Sigmoid colon (tissue), 7 donors: ENCODE data around the gene LTO1. TPM values are rescaled to one million over a fixed set of nuclear protein-coding genes. Genes with fewer than 3 reads are reported as not detected.

ENCODE experiments used
- DNase-seq: peaks from one replicate; pipeline ENCODE4 v3.0.0-alpha.2; 2019
- H3K27ac ChIP-seq, 4 donors: fragments of 200-600 bp; sonication (generic); one replicate each; pipeline ENCODE4 v1.5.1; 2016 to 2019; ENCODE audit warnings: mild to moderate bottlenecking in 1 of 4
- H3K27me3 ChIP-seq, 3 donors: fragments of 200-600 bp; sonication (generic); one replicate each; pipeline ENCODE4 v1.5.1; 2019; ENCODE audit warnings: mild to moderate bottlenecking in 1 of 3
- H3K36me3 ChIP-seq, 4 donors: fragments of 200-600 bp; sonication (generic); one replicate each; pipeline ENCODE4 v1.5.1; 2016 to 2019
- H3K4me1 ChIP-seq, 4 donors: fragments of 200-600 bp; sonication (generic); one replicate each; pipeline ENCODE4 v1.5.1; 2017 to 2019
- H3K4me3 ChIP-seq, 4 donors: fragments of 200-600 bp; sonication (generic); one replicate each; pipeline ENCODE4 v1.5.1; 2017 to 2019; ENCODE audit warnings: mild to moderate bottlenecking in 2 of 4, moderate library complexity in 1 of 4
- H3K9me3 ChIP-seq, 4 donors: fragments of 200-600 bp in 3 of 4; sonication (generic) in 3 of 4; one replicate each; pipeline versions ENCODE4 v1.5.1 to v1.6.1; 2013 to 2019
- EP300 ChIP-seq, 4 donors: sonication (generic); formaldehyde crosslinking; IDR thresholded peaks; one replicate each; pipeline ENCODE4 v1.6.1; 2017; ENCODE audit warnings: antibody characterized with exemption in 4 of 4
- POLR2A ChIP-seq, 2 donors: fragments of 450-650 bp; IDR thresholded peaks; one replicate each; pipeline ENCODE4 v1.6.1; 2016; ENCODE audit warnings: antibody characterized with exemption in 2 of 2, mild to moderate bottlenecking in 2 of 2, moderate library complexity in 2 of 2
- POLR2AphosphoS5 ChIP-seq, 4 donors: sonication (generic); formaldehyde crosslinking; IDR thresholded peaks; one replicate each; pipeline ENCODE4 v1.6.1; 2017; ENCODE audit warnings: antibody characterized with exemption in 4 of 4
- WGBS, 2 donors: extraction: QIAGEN DNeasy Blood & Tissue Kit; methylation state at CpG; one replicate each; pipeline ENCODE4 v1.1.7; 2013; 5-methylcytosine and 5-hydroxymethylcytosine counted together
- intact Hi-C: fragments of 100-400 bp; cut with DNase I; formaldehyde crosslinking; loops from one replicate; pipeline ENCODE4 v1.15.1; 2023
- polyA plus RNA-seq, 3 donors: library from polyadenylated mRNA; stranded (reverse); fragments of 200-250 nt; gene quantifications; one replicate each; pipeline ENCODE4 v1.2.3, GENCODE V29; 2013
- total RNA-seq, 4 donors: library from RNA; depleted of rRNA; stranded (reverse); fragments of >200 nt; gene quantifications; one replicate each; pipeline ENCODE4 v1.1.0, GENCODE V29; 2016
- TF ChIP-seq, protein P1 (sequence below), 4 experiments: fragments of 450-650 bp in 3 of 4; fragments of 200-600 bp in 1 of 4; IDR thresholded peaks; one replicate each; pipeline ENCODE4 v1.5.1; 2016 to 2019; ENCODE audit warnings: antibody characterized with exemption in 4 of 4, mild to moderate bottlenecking in 3 of 4, moderate library complexity in 2 of 4
- donor health status: healthy with polysubstance abuse.
- donor health status: Bipolar disorder and iron deficiency.
- donor health status: healthy.

LTO1 gene, protein sequence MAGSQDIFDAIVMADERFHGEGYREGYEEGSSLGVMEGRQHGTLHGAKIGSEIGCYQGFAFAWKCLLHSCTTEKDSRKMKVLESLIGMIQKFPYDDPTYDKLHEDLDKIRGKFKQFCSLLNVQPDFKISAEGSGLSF
- 10 to 100 TPM; 19.3 to 42.9 (median 21.0) TPM for total RNA-seq
- 10 to 100 TPM; 12.0 to 25.7 (median 16.2) TPM for polyA plus RNA-seq

- 2% methylated on average over 72 of the region's 72 CpGs for WGBS, 2 donors
- TF ChIP-seq POLR2AphosphoS5 (IDR thresholded peaks at IDR 0.05) (peak; percentile 80 to 95 (median 92)), POLR2A (IDR thresholded peaks at IDR 0.05) (peak; percentile 42 to 51), EP300 (IDR thresholded peaks at IDR 0.05) (peak in 2 of 4 donors; percentile 9 to 61)
- TF ChIP-seq, protein P1, sequence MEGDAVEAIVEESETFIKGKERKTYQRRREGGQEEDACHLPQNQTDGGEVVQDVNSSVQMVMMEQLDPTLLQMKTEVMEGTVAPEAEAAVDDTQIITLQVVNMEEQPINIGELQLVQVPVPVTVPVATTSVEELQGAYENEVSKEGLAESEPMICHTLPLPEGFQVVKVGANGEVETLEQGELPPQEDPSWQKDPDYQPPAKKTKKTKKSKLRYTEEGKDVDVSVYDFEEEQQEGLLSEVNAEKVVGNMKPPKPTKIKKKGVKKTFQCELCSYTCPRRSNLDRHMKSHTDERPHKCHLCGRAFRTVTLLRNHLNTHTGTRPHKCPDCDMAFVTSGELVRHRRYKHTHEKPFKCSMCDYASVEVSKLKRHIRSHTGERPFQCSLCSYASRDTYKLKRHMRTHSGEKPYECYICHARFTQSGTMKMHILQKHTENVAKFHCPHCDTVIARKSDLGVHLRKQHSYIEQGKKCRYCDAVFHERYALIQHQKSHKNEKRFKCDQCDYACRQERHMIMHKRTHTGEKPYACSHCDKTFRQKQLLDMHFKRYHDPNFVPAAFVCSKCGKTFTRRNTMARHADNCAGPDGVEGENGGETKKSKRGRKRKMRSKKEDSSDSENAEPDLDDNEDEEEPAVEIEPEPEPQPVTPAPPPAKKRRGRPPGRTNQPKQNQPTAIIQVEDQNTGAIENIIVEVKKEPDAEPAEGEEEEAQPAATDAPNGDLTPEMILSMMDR (IDR thresholded peaks at IDR 0.05): no peak
These were observed at the start of gene LTO1 for GRCh38 chr11:69674886-69675714. LTO1 (minus strand) TSS chr11:69675353; CDS start chr11:69675239, 114 bp downstream.

DNA sequence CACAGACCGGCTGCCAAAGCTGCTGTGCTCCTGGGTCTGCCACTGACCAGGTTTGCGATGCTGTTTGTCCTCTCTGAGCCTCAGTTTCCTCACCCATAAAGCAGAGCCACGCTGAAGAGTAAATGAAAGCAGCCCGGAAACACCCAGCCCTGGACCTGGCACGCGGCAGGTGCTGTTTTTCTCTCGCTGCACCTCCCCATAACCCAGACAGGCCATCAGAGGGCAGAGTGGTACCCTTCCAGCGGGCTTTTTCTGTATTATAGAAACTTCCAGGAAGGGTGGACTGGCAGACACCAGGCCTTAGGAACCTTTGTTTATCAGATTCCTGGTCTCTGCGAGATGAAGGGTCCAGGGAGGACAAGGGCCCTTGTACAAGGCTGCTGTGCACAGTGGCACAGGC lies 46.6 kb upstream of the LTO1 start:
- 10 to 34% methylated on average over 9 of the region's 9 CpGs for WGBS, 2 donors
- no peak for TF ChIP-seq EP300 (IDR thresholded peaks at IDR 0.05)
- no peak for TF ChIP-seq POLR2A (IDR thresholded peaks at IDR 0.05)
- TF ChIP-seq, protein P1 (IDR thresholded peaks at IDR 0.05): no peak
- TF ChIP-seq POLR2AphosphoS5 (IDR thresholded peaks at IDR 0.05): no peak
- peaks cover 10 to 78% (median 23%) of the 10 kb centered on the region in 3 donors for H3K27me3 ChIP-seq
- intact Hi-C loops: no loop called here
- no peaks in the 10 kb centered on the region for H3K9me3 ChIP-seq
- DNase-seq: no peak
- no peak overlapping the region for H3K27ac ChIP-seq
- no peaks in the 10 kb centered on the region for H3K4me1 ChIP-seq
- H3K36me3 ChIP-seq: no peaks in the 10 kb centered on the region
- H3K4me3 ChIP-seq: no peak overlapping the region

More at GRCh38 chr11:69674886-69675714, at the start of gene LTO1:
- Histone ChIP-seq H3K27me3 (no peaks in the 10 kb centered on the region), H3K36me3 (peaks cover 0 to 19% (median 4%) of the 10 kb centered on the region in 4 donors), H3K4me1 (peaks cover 0 to 32% (median 28%) of the 10 kb centered on the region in 4 donors), H3K4me3 (peak within 1 kb of the TSS; percentile 88 to 99 (median 96)), H3K27ac (peak within 1 kb of the TSS; percentile 85 to 89 (median 89)), H3K9me3 (no peaks in the 10 kb centered on the region)
- intact Hi-C loops: loop anchor here (5.0 to 10.0 kb wide), 3 partner anchors 527 to 770 kb away; partner anchors contain the start of genes CTTN, FADD, IGHMBP2 and MRPL21
- peak; percentile 98 for DNase-seq

DNA sequence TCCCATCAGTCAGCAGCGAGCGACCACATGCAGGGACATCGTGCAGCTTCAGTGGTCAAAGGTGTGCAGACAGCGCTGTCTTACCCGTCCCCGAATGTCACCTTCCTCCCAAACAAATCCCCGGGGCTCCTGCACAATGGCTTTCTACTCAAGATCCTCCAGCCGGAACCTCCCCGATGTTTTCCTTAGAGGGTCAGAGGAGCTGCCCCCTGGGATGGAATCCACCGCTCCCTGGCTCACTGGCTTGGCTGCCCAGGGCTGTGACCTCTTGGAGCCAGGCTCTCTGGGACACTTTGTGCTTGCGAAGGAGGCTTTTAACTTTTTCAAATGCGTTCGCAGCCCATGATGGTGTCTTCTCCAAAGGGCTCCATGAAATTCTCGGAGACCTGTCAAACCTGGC lies 46.0 kb upstream of the LTO1 start:
- Histone ChIP-seq H3K27me3 (peaks cover 10 to 79% (median 23%) of the 10 kb centered on the region in 3 donors), H3K9me3 (no peaks in the 10 kb centered on the region), H3K4me1 (no peaks in the 10 kb centered on the region), H3K4me3 (no peak overlapping the region), H3K27ac (no peak overlapping the region), H3K36me3 (no peaks in the 10 kb centered on the region)
- intact Hi-C loops: no loop called here
- TF ChIP-seq POLR2A (IDR thresholded peaks at IDR 0.05) (no peak), POLR2AphosphoS5 (IDR thresholded peaks at IDR 0.05) (no peak), EP300 (IDR thresholded peaks at IDR 0.05) (no peak)
- TF ChIP-seq, protein P1 (IDR thresholded peaks at IDR 0.05): no peak
- DNase-seq: no peak
- 43 to 62% methylated on average over 14 of the region's 14 CpGs for WGBS, 2 donors

GRCh38 chr11:69718912-69719311 lies 43.8 kb upstream of the LTO1 start:
- intact Hi-C loops: no loop called here
- no peaks in the 10 kb centered on the region for H3K36me3 ChIP-seq
- TF ChIP-seq EP300 (IDR thresholded peaks at IDR 0.05) (no peak), POLR2A (IDR thresholded peaks at IDR 0.05) (no peak), POLR2AphosphoS5 (IDR thresholded peaks at IDR 0.05) (no peak)
- TF ChIP-seq, protein P1 (IDR thresholded peaks at IDR 0.05): no peak
- DNase-seq: no peak
- peaks cover 10 to 69% (median 23%) of the 10 kb centered on the region in 3 donors for H3K27me3 ChIP-seq
- no peak overlapping the region for H3K4me3 ChIP-seq
- no peaks in the 10 kb centered on the region for H3K4me1 ChIP-seq
- H3K9me3 ChIP-seq: no peaks in the 10 kb centered on the region
- no peak overlapping the region for H3K27ac ChIP-seq
- 77 to 84% methylated on average over 8 of the region's 8 CpGs for WGBS, 2 donors
